Measurements from ENCODE around the gene LGR4. TPM values are rescaled to one million over a fixed set of nuclear protein-coding genes. Genes with fewer than 3 reads are reported as not detected.
A peak's percentile ranks its signal among the peaks of the same experiment; 100 is the strongest.

Gene LGR4
- total RNA-seq, 1 donor from 2014 or later: 17.4 TPM

DNA sequence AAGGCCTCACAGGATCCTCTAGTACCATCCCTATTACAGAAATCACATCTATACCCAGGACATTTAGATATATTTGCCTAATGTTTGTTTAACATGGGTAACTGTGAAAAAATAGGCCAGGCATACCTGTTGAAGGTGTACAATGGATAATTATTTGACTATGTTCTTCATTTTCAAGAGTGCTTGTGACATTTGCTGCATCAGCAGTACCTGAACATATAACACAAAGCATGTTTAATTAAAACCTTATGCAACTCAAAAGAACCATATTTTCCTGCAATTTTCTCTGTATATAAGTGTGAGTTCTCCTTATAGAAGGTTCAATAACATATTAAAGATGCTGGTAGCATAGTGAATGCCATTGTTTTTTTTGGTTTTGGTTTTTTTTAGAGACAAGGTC is 101.1 kb downstream of the LGR4 start:
- no peak for DNase-seq (ENCODE audit: low read depth)
- Histone ChIP-seq H3K4me3 (ENCODE audit: low read depth, low read length) (no peak overlapping the region), H3K27me3 (ENCODE audit: control insufficient read depth, insufficient read depth, low read length) (no peaks in the 10 kb centered on the region), H3K36me3 (ENCODE audit: control insufficient read depth, insufficient read depth, low read length) (peaks cover 10% of the 10 kb centered on the region)
- no peak for FAIRE-seq
- TF ChIP-seq, protein P1, sequence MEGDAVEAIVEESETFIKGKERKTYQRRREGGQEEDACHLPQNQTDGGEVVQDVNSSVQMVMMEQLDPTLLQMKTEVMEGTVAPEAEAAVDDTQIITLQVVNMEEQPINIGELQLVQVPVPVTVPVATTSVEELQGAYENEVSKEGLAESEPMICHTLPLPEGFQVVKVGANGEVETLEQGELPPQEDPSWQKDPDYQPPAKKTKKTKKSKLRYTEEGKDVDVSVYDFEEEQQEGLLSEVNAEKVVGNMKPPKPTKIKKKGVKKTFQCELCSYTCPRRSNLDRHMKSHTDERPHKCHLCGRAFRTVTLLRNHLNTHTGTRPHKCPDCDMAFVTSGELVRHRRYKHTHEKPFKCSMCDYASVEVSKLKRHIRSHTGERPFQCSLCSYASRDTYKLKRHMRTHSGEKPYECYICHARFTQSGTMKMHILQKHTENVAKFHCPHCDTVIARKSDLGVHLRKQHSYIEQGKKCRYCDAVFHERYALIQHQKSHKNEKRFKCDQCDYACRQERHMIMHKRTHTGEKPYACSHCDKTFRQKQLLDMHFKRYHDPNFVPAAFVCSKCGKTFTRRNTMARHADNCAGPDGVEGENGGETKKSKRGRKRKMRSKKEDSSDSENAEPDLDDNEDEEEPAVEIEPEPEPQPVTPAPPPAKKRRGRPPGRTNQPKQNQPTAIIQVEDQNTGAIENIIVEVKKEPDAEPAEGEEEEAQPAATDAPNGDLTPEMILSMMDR (IDR thresholded peaks at IDR 0.05; ENCODE audit: insufficient read depth, low read length, severe bottlenecking): no peak

DNA sequence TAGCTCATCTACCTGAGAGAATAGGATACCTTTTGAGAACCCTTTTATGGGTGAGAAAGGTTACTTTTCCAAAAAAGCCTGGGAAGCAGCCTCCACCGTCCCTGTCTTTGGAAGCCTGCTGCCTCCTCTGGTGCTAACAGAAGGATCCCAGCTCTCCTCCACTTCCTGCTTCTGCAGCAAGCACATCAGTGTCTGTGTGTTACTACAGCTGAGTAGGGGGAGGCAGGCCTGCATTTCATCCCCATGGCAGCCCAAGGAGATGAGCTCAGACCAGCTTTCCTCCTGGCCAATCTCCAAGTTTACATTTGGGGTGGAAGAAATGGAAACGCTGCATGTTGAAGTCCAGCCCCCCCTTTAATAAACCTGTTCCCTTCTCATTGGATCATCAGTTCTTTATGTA is 102.2 kb downstream of the LGR4 start:
- TF ChIP-seq, protein P1 (IDR thresholded peaks at IDR 0.05; ENCODE audit: insufficient read depth, low read length, severe bottlenecking): no peak
- Histone ChIP-seq H3K27me3 (ENCODE audit: control insufficient read depth, insufficient read depth, low read length) (no peaks in the 10 kb centered on the region), H3K36me3 (ENCODE audit: control insufficient read depth, insufficient read depth, low read length) (peaks cover 10% of the 10 kb centered on the region), H3K4me3 (ENCODE audit: low read depth, low read length) (no peak overlapping the region)
- no peak for DNase-seq (ENCODE audit: low read depth)
- no peak for FAIRE-seq

DNA sequence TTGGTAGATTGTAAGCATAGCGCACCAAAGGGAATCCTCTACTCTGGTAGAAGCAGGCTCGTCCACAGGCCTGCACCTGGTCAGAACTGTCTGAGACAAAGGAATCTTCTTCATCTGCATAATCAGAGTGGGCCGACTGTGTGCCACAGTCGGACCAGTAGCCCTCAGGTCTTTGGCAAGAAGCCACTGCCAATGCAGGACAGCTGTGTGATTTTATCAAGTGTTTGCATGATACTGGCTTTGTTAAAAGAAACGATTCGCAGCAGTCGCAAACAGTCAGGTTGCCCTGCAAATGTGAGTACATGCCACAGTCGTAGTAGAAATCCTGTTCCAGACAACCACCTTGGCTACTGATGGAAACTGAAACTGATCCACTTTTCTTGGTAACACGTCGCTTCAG is 104.7 kb downstream of the LGR4 start:
- no peaks in the 10 kb centered on the region for H3K27me3 ChIP-seq (ENCODE audit: control insufficient read depth, insufficient read depth, low read length)
- DNase-seq (ENCODE audit: low read depth) (no peak), FAIRE-seq (no peak)
- TF ChIP-seq, protein P1 (IDR thresholded peaks at IDR 0.05; ENCODE audit: insufficient read depth, low read length, severe bottlenecking): no peak
- H3K36me3 ChIP-seq (ENCODE audit: control insufficient read depth, insufficient read depth, low read length): peaks cover 7% of the 10 kb centered on the region
- no peak overlapping the region for H3K4me3 ChIP-seq (ENCODE audit: low read depth, low read length)

DNA sequence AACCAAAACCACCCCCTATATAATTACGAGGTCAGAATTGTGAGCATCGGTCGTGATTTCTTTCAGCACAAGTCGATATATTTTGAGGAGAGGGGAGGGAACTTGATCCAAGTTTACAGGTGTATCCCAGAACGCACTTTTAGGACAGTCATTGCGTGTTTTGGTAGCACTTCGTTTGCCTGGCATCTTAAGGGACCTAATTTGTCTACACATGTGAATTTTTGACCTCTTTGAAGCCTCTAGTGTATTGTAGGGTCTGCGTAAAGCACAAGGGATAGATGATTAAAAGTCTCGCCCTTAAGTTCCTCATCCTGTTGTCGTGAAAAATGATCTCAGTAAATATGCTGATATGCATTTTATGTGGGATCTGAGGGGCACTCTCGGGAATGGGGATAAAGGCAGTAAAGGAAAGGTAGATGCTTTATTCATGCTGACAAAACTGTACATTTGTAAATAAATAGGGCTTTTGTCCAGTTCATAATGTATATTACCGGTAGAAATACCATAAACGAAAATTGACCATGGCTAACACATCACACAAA is 108.9 kb downstream of the LGR4 start:
- Histone ChIP-seq H3K36me3 (ENCODE audit: control insufficient read depth, insufficient read depth, low read length) (peaks cover 3% of the 10 kb centered on the region), H3K27me3 (ENCODE audit: control insufficient read depth, insufficient read depth, low read length) (no peaks in the 10 kb centered on the region), H3K4me3 (ENCODE audit: low read depth, low read length) (peak overlapping the region; percentile 83)
- FAIRE-seq (no peak), DNase-seq (ENCODE audit: low read depth) (no peak)
- TF ChIP-seq, protein P1 (IDR thresholded peaks at IDR 0.05; ENCODE audit: insufficient read depth, low read length, severe bottlenecking): no peak

DNA sequence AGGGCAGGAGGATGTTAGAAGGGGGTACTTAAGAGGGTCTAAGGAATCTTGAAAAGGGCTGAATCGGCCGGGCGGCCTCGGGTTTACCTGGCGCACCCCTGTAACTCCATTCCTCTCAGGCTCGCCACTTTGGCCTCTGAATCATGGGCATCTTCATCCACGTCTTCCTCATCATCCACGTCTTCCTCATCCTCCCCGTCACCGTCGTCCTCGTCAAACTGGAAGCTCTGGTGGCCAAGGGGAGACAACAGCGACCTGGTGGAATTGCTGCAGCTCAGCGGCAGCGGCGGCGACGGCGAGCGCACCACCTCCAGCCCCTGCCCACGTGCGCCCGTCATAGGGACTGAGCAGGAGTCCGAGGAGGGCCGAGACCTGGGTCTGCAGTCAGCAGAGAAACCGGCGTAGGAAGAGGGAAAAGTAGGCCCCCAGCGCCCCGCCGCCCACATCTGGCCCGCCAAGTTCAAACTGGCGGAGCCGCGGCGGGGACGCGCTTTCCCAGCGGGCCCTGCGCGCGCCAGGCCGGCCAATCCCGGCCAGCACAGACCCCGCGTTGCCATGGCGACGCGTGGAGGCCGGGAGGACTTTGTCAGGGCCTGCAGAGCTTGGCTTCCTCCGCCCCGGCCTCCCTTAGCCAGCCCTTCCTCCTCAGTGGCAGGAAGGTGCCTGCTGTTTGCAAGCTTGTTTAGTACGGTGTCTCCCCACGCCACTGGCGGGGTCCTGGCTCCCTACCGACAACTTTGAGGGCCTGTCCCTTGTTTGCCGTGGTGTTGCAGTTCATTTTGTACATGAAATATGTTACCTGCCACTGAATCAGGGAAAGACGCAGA is 109.6 kb downstream of the LGR4 start, which contains the start of gene CCDC34:
CCDC34 (minus strand) TSS at position 467 of the 827 bp plus-strand sequence; CDS start at position 446, 21 bp downstream.
- Histone ChIP-seq H3K36me3 (ENCODE audit: control insufficient read depth, insufficient read depth, low read length) (no peaks in the 10 kb centered on the region), H3K4me3 (ENCODE audit: low read depth, low read length) (peak within 1 kb of the TSS; percentile 83), H3K27me3 (ENCODE audit: control insufficient read depth, insufficient read depth, low read length) (no peaks in the 10 kb centered on the region)
- DNase-seq (ENCODE audit: low read depth) (peak; percentile 83), FAIRE-seq (no peak)
- TF ChIP-seq, protein P1 (IDR thresholded peaks at IDR 0.05; ENCODE audit: insufficient read depth, low read length, severe bottlenecking): no peak

Data from bronchial epithelial cell (primary cell).